Measurements from ENCODE around the gene FZR1. TPM values are rescaled to one million over a fixed set of nuclear protein-coding genes. Genes with fewer than 3 reads are reported as not detected.
A peak's percentile ranks its signal among the peaks of the same experiment; 100 is the strongest.

The FZR1 gene
- total and polyA plus RNA-seq, 7 experiments from 2014 or later: 7.8 to 90.7 (median 66.7) TPM

DNA sequence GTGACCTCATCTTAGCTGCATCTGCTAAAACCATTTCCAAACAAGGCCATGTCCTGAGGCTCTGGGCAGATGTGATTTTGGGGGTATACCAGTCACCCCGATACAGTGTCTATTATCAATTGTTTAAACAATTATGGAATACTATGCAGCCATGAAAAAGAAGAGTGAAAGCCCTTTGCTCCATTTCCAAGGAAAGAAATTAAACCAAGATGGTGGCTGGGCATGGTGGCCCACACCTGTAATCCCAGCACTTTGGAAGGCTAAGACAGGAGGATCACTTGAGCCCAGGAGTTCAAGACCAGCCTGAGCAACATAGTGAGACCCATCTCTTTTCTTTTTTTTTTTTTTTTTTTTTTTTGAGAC, 33.6 kb downstream of the FZR1 start:
- ChIA-PET CTCF (no interaction called here), POLR2A (no interaction called here)
- no peaks in the 10 kb centered on the region for H3K4me1 ChIP-seq (ENCODE audit: control insufficient read depth in 2 of 2, insufficient read depth in 2 of 2, low read length in 2 of 2)
- H3K4me3 ChIP-seq (ENCODE audit: low read length): no peak overlapping the region
- Mint-ChIP-seq H3K27ac (peak overlapping the region in 2 of 9 donors; percentile 12 to 38), H3K36me3 (peaks cover 4 to 15% (median 7%) of the 10 kb centered on the region in 5 donors), H3K4me3 (no peak overlapping the region), H3K9me3 (peaks cover 0 to 2% (median 0%) of the 10 kb centered on the region in 11 donors), H3K4me1 (no peaks in the 10 kb centered on the region), H3K27me3 (no peaks in the 10 kb centered on the region)
- DNase-seq (no peak), ATAC-seq (no peak)
- peaks cover 0 to 49% (median 0%) of the 10 kb centered on the region in 3 experiments for H3K36me3 ChIP-seq (ENCODE audit: control insufficient read depth in 2 of 3, insufficient read depth in 3 of 3, low read length in 3 of 3)
- H3K9me3 ChIP-seq (ENCODE audit: control insufficient read depth in 2 of 3, low read length in 3 of 3): no peaks in the 10 kb centered on the region
- H3K27ac ChIP-seq (ENCODE audit: low read depth, low read length): no peak overlapping the region
- H3K27me3 ChIP-seq (ENCODE audit: control insufficient read depth in 2 of 2, insufficient read depth in 2 of 2, low read length in 2 of 2): no peaks in the 10 kb centered on the region
- intact Hi-C loops (cut with micrococcal nuclease): no loop called here

- Mint-ChIP-seq H3K27me3 (no peaks in the 10 kb centered on the region), H3K4me3 (no peak overlapping the region), H3K27ac (no peak overlapping the region), H3K36me3 (peaks cover 4 to 12% (median 4%) of the 10 kb centered on the region in 5 donors), H3K9me3 (no peaks in the 10 kb centered on the region), H3K4me1 (peaks cover 0 to 13% (median 8%) of the 10 kb centered on the region in 7 donors)
- H3K4me3 ChIP-seq (ENCODE audit: low read length): no peak overlapping the region
- CTCF ChIA-PET: interaction anchor here (3.2 kb wide), 1 partner anchor 12 kb away, joined by 30 read pairs; the partner anchor contains the start of gene MFSD12
- POLR2A ChIA-PET: interaction anchor here (1.0 kb wide), 1 partner anchor 13 kb away, joined by 4 read pairs; no protein-coding TSS in a partner anchor
- no peaks in the 10 kb centered on the region for H3K27me3 ChIP-seq (ENCODE audit: control insufficient read depth in 2 of 2, insufficient read depth in 2 of 2, low read length in 2 of 2)
- no peaks in the 10 kb centered on the region for H3K4me1 ChIP-seq (ENCODE audit: control insufficient read depth in 2 of 2, insufficient read depth in 2 of 2, low read length in 2 of 2)
- intact Hi-C loops (cut with micrococcal nuclease): loop anchor here in 1 of 2 donors (2.0 kb wide), 1 partner anchor 41 kb away; the partner anchor contains the start of gene GIPC3
- no peak overlapping the region for H3K27ac ChIP-seq (ENCODE audit: low read depth, low read length)
- DNase-seq (no peak), ATAC-seq (no peak)
- H3K36me3 ChIP-seq (ENCODE audit: control insufficient read depth in 2 of 3, insufficient read depth in 3 of 3, low read length in 3 of 3): peaks cover 0 to 57% (median 0%) of the 10 kb centered on the region in 3 experiments
- no peaks in the 10 kb centered on the region for H3K9me3 ChIP-seq (ENCODE audit: control insufficient read depth in 2 of 3, low read length in 3 of 3)
Observed at GRCh38 chr19:3543150-3544057, 37.3 kb downstream of the FZR1 start.

GRCh38 chr19:3544058-3544376, 37.9 kb downstream of the FZR1 start:
- Mint-ChIP-seq H3K27ac (no peak overlapping the region), H3K4me3 (no peak overlapping the region), H3K4me1 (peaks cover 0 to 15% (median 11%) of the 10 kb centered on the region in 7 donors), H3K36me3 (peaks cover 4 to 12% (median 4%) of the 10 kb centered on the region in 5 donors), H3K9me3 (no peaks in the 10 kb centered on the region), H3K27me3 (no peaks in the 10 kb centered on the region)
- H3K27ac ChIP-seq (ENCODE audit: low read depth, low read length): no peak overlapping the region
- POLR2A ChIA-PET: interaction anchor here (1.0 kb wide), 2 partner anchors 13 to 45 kb away, joined by 3 to 4 read pairs; no protein-coding TSS in a partner anchor
- no peak overlapping the region for H3K4me3 ChIP-seq (ENCODE audit: low read length)
- CTCF ChIA-PET: interaction anchor here (1.2 to 3.2 kb wide), 3 partner anchors 11 to 41 kb away, joined by 4 to 30 read pairs (median 8); partner anchors contain the start of genes GIPC3 and MFSD12
- no peaks in the 10 kb centered on the region for H3K27me3 ChIP-seq (ENCODE audit: control insufficient read depth in 2 of 2, insufficient read depth in 2 of 2, low read length in 2 of 2)
- intact Hi-C loops (cut with micrococcal nuclease): loop anchor here in 1 of 2 donors (2.0 kb wide), 1 partner anchor 41 kb away; the partner anchor contains the start of gene GIPC3
- DNase-seq (no peak), ATAC-seq (no peak)
- no peaks in the 10 kb centered on the region for H3K9me3 ChIP-seq (ENCODE audit: control insufficient read depth in 2 of 3, low read length in 3 of 3)
- no peaks in the 10 kb centered on the region for H3K4me1 ChIP-seq (ENCODE audit: control insufficient read depth in 2 of 2, insufficient read depth in 2 of 2, low read length in 2 of 2)
- H3K36me3 ChIP-seq (ENCODE audit: control insufficient read depth in 2 of 3, insufficient read depth in 3 of 3, low read length in 3 of 3): peaks cover 0 to 62% (median 0%) of the 10 kb centered on the region in 3 experiments

DNA sequence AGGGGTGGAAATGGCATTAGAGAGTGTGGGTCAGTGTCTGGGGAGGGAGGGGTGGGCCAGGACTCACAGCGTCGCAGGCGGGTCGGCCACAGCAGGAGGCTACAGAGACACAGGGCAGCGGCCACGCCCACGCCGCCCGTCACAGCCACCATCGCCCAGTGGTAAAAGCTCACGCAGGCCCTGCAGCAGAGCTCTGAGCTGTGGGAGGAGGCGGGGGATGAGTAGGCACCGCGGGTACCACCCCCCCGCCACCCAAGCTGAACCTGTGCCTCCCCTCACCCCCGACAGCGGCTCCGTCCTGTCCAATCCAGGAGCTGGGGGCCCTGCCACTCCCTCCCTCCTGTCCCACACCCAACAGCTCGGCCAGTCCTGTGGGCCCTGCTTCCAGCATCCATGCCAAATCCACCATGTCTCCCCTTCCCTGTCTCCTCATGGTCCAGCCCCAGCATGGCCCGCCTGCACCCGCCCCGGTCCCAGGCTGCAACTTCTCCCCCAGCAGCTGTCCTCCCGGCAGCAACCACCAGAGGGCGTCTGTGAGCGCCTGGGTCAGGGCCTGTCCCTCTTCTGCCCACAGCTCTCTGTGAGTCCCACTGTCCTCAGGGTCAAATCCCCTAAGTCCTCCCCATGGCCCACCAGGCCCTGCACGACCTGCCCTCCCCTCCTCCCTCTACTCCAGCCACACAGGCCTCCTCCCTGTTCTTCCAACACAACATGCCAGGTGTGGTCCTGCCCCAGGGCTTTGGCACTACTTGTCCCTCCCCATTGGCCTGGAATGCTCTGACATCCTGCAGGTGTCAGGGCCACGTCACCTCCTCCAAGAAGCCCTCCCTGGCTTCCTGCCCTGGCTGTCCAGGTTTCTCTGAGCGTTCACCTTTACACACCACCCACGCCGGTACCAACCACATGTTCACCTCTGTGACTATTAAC, 38.9 kb downstream of the FZR1 start:
- H3K4me3 Mint-ChIP-seq: peak overlapping the region in 1 of 10 donors; percentile 7
- POLR2A ChIA-PET: interaction anchor here (0.9 to 3.6 kb wide), 5 partner anchors 9 to 82 kb away, joined by 3 to 25 read pairs (median 4); partner anchors contain the start of gene MFSD12

DNA sequence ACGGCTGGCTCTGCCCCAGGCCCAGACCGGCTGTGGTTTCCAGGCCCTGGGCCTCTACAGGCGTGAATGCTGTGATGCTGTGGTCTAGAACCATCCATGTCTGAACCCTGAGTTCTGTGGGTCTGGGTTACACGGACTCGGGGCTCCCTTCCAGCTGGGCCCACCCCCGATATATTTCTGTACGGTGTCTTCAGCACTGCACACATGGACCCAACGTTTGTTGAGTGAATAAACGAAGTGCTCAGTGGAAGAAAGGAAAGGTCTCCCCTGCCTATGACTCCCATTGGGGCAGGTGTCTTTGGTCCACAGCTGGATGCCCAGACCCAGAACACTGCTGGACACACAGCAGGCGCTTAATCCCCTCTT, 39.5 kb downstream of the FZR1 start:
- ChIA-PET CTCF (interaction anchor here (0.6 to 3.2 kb wide), 7 partner anchors 10 to 251 kb away, joined by 3 to 30 read pairs (median 4); partner anchors contain the start of genes GIPC3 and MFSD12), POLR2A (interaction anchor here (0.9 to 3.6 kb wide), 3 partner anchors 9 to 82 kb away, joined by 3 to 25 read pairs (median 10); partner anchors contain the start of gene MFSD12)
- Mint-ChIP-seq H3K9me3 (no peaks in the 10 kb centered on the region), H3K4me3 (peak overlapping the region in 1 of 10 donors; percentile 42), H3K27ac (peak overlapping the region in 8 of 9 donors; percentile 30 to 85 (median 55)), H3K27me3 (no peaks in the 10 kb centered on the region), H3K36me3 (peaks cover 0 to 2% (median 0%) of the 10 kb centered on the region in 5 donors), H3K4me1 (peaks cover 4 to 17% (median 11%) of the 10 kb centered on the region in 7 donors)
- ATAC-seq (no peak), DNase-seq (no peak)
- Histone ChIP-seq H3K36me3 (ENCODE audit: control insufficient read depth in 2 of 3, insufficient read depth in 3 of 3, low read length in 3 of 3) (peaks cover 0 to 68% (median 0%) of the 10 kb centered on the region in 3 experiments), H3K9me3 (ENCODE audit: control insufficient read depth in 2 of 3, low read length in 3 of 3) (no peaks in the 10 kb centered on the region), H3K4me3 (ENCODE audit: low read length) (no peak overlapping the region), H3K27ac (ENCODE audit: low read depth, low read length) (peak overlapping the region; percentile 19), H3K27me3 (ENCODE audit: control insufficient read depth in 2 of 2, insufficient read depth in 2 of 2, low read length in 2 of 2) (no peaks in the 10 kb centered on the region), H3K4me1 (ENCODE audit: control insufficient read depth in 2 of 2, insufficient read depth in 2 of 2, low read length in 2 of 2) (no peaks in the 10 kb centered on the region)
- intact Hi-C loops (cut with micrococcal nuclease): loop anchor here (1.0 to 2.0 kb wide), 4 partner anchors 9 to 161 kb away; partner anchors contain the start of gene GIPC3 (in 1 of the 2)

More for the DNA sequence above, 38.9 kb downstream of the FZR1 start:
- no peaks in the 10 kb centered on the region for H3K27me3 Mint-ChIP-seq
- peaks cover 0 to 4% (median 0%) of the 10 kb centered on the region in 5 donors for H3K36me3 Mint-ChIP-seq
- Histone ChIP-seq H3K27me3 (ENCODE audit: control insufficient read depth in 2 of 2, insufficient read depth in 2 of 2, low read length in 2 of 2) (no peaks in the 10 kb centered on the region), H3K4me1 (ENCODE audit: control insufficient read depth in 2 of 2, insufficient read depth in 2 of 2, low read length in 2 of 2) (no peaks in the 10 kb centered on the region), H3K36me3 (ENCODE audit: control insufficient read depth in 2 of 3, insufficient read depth in 3 of 3, low read length in 3 of 3) (peaks cover 0 to 65% (median 0%) of the 10 kb centered on the region in 3 experiments), H3K4me3 (ENCODE audit: low read length) (no peak overlapping the region), H3K9me3 (ENCODE audit: control insufficient read depth in 2 of 3, low read length in 3 of 3) (no peaks in the 10 kb centered on the region), H3K27ac (ENCODE audit: low read depth, low read length) (peak overlapping the region; percentile 19)
- intact Hi-C loops (cut with micrococcal nuclease): loop anchor here (1.0 to 2.0 kb wide), 4 partner anchors 9 to 161 kb away; partner anchors contain the start of gene GIPC3 (in 1 of the 2)
- ATAC-seq (peak; percentile 77), DNase-seq (peak; percentile 52 to 89 (median 70))
- H3K4me1 Mint-ChIP-seq: peaks cover 4 to 17% (median 11%) of the 10 kb centered on the region in 7 donors
- peak overlapping the region in 8 of 9 donors; percentile 46 to 81 (median 71) for H3K27ac Mint-ChIP-seq
- H3K9me3 Mint-ChIP-seq: no peaks in the 10 kb centered on the region
- CTCF ChIA-PET: interaction anchor here (0.6 to 3.2 kb wide), 13 partner anchors 10 to 488 kb away, joined by 3 to 30 read pairs (median 3); partner anchors contain the start of genes GIPC3 and MFSD12
